Measurements from ENCODE around the gene ALX3. TPM values are rescaled to one million over a fixed set of nuclear protein-coding genes. Genes with fewer than 3 reads are reported as not detected.

The ALX3 gene
- total and polyA plus RNA-seq, 2 of the 4 experiments (the other 2 are of a cell fraction) = not detected

DNA sequence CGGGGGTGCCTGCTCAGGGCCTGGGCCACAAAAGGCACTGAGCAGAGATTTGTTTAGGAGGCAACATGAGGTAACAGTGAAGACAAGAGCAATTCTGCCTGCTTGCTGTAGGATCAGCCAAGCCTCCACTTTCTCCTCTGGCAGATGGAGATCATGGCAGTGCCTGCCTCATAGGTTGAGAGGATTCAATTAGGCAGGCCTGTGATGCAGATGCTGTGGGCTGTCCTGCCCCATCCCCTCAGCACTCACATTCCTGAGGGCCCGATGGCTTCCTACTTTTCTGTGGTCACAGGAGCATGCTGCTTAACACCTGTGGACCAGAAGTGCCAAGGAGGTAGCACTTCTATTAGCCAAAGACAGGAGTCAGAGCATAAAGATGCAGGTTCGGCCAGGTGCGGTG lies 40.6 kb upstream of the ALX3 start:
- Histone ChIP-seq H2BK15ac (ENCODE audit: low read depth, low read length) (no peak overlapping the region), H3K79me1 (ENCODE audit: low read depth in 1 of 2, low read length in 2 of 2) (no peaks in the 10 kb centered on the region), H4K91ac (ENCODE audit: insufficient read depth, low read depth, low read length) (no peak overlapping the region), H3K27ac (ENCODE audit: insufficient read depth, low read length) (no peak overlapping the region), H3K56ac (ENCODE audit: extremely low read depth, insufficient read depth, low read length) (no peak overlapping the region), H3K4ac (ENCODE audit: low read depth, low read length) (no peak overlapping the region), H3K27me3 (ENCODE audit: control insufficient read depth, insufficient read depth, low read length) (peaks cover 79% of the 10 kb centered on the region), H3K9me1 (ENCODE audit: insufficient read depth, low read length) (no peaks in the 10 kb centered on the region), H4K8ac (ENCODE audit: low read depth in 2 of 2, low read length in 2 of 2) (no peak overlapping the region), H3K36me3 (ENCODE audit: control insufficient read depth, insufficient read depth, low read length) (no peaks in the 10 kb centered on the region), H2BK120ac (ENCODE audit: low read depth, low read length) (no peak overlapping the region), H3K18ac (ENCODE audit: low read depth, low read length) (no peak overlapping the region), H3K4me3 (ENCODE audit: insufficient read depth, low read depth, low read length) (no peak overlapping the region), H3K4me2 (ENCODE audit: low read depth, low read length) (no peak overlapping the region), H3K4me1 (ENCODE audit: control insufficient read depth, insufficient read depth, low read length) (no peaks in the 10 kb centered on the region), H3K14ac (replicated peaks; ENCODE audit: low read depth, low read length) (no peak overlapping the region), H4K20me1 (ENCODE audit: insufficient read depth, low read length) (no peaks in the 10 kb centered on the region), H3K9ac (ENCODE audit: low read depth, low read length) (no peak overlapping the region), H4K5ac (ENCODE audit: low read depth, low read length) (no peak overlapping the region), H2BK5ac (ENCODE audit: low read depth, low read length, poor library complexity, severe bottlenecking) (no peak overlapping the region), H2AK9ac (replicated peaks; ENCODE audit: low read depth, low read length, poor library complexity) (no peak overlapping the region), H2BK20ac (ENCODE audit: low read depth, low read length) (no peak overlapping the region), H2AFZ (replicated peaks; ENCODE audit: low read length, poor library complexity) (no peak overlapping the region), H2AK5ac (ENCODE audit: low read depth, low read length) (no peak overlapping the region), H3K23ac (ENCODE audit: low read depth, low read length) (no peak overlapping the region), H3K9me3 (ENCODE audit: control insufficient read depth, insufficient read depth, low read length) (no peaks in the 10 kb centered on the region)
- WGBS, 2 experiments (ENCODE audit: extremely low coverage in 2 of 2, insufficient read length in 1 of 2) = 40% methylated on average over 1 of the region's 4 CpGs; no CpG with 5 or more reads in 1 of the 2 experiments
- ChIA-PET CTCF (no interaction called here), POLR2A (ENCODE audit: unreplicated experiment) (no interaction called here)
- intact Hi-C loops (cut with micrococcal nuclease) = no loop called here
- in situ Hi-C loops (cut with MboI; ENCODE audit: low sequenced_read_pairs) = no loop called here
- dilution Hi-C loops (cut with HindIII; ENCODE audit: low sequenced_read_pairs, unreplicated experiment) = no loop called here
- ATAC-seq (ENCODE audit: low read depth) = no peak
- DNase-seq = no peak
- BruUV-seq (replicated peaks) = no TSS peak
- TF ChIP-seq, protein P1, sequence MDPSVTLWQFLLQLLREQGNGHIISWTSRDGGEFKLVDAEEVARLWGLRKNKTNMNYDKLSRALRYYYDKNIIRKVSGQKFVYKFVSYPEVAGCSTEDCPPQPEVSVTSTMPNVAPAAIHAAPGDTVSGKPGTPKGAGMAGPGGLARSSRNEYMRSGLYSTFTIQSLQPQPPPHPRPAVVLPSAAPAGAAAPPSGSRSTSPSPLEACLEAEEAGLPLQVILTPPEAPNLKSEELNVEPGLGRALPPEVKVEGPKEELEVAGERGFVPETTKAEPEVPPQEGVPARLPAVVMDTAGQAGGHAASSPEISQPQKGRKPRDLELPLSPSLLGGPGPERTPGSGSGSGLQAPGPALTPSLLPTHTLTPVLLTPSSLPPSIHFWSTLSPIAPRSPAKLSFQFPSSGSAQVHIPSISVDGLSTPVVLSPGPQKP (IDR thresholded peaks at IDR 0.05; ENCODE audit: borderline replicate concordance, low read depth, low read length) = no peak
- no peak for TF ChIP-seq NFE2L2 (IDR thresholded peaks at IDR 0.05; ENCODE audit: low read depth, low read length)
- TF ChIP-seq BHLHE40 (IDR thresholded peaks at IDR 0.05; ENCODE audit: low read depth, low read length) = no peak
- TF ChIP-seq RFX5 (IDR thresholded peaks at IDR 0.05; ENCODE audit: low read depth, low read length) = no peak
- TF ChIP-seq, protein P2, sequence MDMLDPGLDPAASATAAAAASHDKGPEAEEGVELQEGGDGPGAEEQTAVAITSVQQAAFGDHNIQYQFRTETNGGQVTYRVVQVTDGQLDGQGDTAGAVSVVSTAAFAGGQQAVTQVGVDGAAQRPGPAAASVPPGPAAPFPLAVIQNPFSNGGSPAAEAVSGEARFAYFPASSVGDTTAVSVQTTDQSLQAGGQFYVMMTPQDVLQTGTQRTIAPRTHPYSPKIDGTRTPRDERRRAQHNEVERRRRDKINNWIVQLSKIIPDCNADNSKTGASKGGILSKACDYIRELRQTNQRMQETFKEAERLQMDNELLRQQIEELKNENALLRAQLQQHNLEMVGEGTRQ (IDR thresholded peaks at IDR 0.05; ENCODE audit: low read depth, low read length) = no peak
- TF ChIP-seq SMC3 (IDR thresholded peaks at IDR 0.05; ENCODE audit: low read depth, low read length) = no peak
- no peak for TF ChIP-seq CHD1 (IDR thresholded peaks at IDR 0.05; ENCODE audit: low read depth, low read length)
- TF ChIP-seq MAFK (IDR thresholded peaks at IDR 0.05; ENCODE audit: low read depth, low read length) = no peak
- TF ChIP-seq RCOR1 (IDR thresholded peaks at IDR 0.05; ENCODE audit: insufficient replicate concordance, low read length) = no peak
